SHP77 treated with DMSO at 0.1 percent for 48 hours (cell line): Measurements from ENCODE around the gene TPGS1.

Experiments used
- DNase-seq: peaks from one replicate; lab custom pipeline; 2025; lab: John Stamatoyannopoulos, UW

TPGS1 gene

DNA sequence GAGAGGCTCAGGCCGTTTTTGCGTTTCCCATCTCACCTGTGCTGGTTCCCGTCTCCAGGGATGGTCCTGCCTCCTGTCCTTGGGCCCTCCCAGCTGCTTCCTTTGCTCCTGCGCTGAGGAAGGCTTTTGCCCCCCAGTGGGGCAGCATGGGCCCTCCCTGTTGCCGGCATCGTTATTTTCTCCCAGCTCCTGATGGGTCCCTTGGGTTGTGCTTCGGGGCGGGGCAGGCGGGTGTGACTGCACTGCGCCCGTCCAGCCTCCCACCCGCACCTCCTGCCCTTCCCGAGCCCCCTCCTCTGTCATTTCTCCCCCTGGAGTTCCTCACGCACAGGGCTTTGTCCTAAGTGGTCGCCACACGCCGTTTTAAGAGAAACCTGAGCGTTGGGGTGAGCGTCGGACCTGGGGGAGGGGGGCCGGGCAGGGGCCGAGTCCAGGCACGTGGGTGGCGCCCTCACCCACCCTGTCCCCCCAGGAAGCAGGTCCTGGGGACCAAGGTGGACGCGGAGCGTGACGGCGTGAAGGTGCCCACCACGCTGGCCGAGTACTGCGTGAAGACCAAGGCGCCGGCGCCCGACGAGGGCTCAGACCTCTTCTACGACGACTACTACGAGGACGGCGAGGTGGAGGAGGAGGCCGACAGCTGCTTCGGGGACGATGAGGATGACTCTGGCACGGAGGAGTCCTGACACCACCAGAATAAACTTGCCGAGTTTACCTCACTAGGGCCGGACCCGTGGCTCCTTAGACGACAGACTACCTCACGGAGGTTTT lies 33.8 kb downstream of the TPGS1 start:
- no peak for DNase-seq

DNA sequence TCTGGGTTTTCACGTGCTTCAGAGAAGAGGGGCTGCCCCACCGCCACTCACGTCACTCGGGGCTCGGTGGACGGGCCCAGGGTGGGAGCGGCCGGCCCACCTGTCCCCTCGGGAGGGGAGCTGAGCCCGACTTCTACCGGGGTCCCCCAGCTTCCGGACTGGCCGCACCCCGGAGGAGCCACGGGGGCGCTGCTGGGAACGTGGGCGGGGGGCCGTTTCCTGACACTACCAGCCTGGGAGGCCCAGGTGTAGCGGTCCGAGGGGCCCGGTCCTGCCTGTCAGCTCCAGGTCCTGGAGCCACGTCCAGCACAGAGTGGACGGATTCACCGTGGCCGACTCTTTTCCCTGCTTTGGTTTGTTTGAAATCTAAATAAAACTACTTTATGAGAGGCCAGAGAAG lies 34.4 kb downstream of the TPGS1 start:
- no peak for DNase-seq

DNA sequence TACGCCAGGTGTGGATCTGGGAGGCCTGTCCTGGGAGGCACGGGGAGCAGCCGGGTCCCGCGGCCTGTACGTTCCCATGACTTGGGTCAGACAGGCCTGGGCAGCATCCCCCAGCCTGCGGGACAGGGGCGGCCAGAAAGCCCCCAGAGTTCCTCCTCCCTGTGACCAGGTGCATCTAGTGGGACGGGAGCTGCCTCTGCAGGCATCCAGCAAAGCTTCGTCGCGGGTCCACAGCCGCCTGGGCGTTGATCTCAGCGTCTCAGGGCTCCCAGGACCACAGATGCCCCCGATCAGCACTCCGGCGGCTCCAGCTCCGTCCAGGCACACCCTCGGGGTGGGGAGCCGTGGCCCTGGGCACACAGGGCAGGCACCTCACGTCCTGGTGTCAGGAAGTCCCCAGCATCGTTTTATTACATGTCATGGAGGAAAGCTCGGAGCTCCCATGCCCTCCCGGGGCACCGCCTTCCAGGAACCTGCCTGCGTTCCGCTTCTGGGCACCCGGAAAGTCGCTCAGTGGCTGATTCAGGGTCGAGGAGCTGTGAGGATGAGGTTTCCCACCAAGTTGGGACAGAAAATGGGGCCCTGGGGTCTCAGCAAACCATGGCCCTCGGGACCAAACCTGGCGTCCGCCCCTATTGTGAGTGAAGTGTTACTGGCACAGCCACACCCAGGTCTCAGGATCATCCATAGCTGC lies 35.0 kb downstream of the TPGS1 start:
- DNase-seq = no peak

DNA sequence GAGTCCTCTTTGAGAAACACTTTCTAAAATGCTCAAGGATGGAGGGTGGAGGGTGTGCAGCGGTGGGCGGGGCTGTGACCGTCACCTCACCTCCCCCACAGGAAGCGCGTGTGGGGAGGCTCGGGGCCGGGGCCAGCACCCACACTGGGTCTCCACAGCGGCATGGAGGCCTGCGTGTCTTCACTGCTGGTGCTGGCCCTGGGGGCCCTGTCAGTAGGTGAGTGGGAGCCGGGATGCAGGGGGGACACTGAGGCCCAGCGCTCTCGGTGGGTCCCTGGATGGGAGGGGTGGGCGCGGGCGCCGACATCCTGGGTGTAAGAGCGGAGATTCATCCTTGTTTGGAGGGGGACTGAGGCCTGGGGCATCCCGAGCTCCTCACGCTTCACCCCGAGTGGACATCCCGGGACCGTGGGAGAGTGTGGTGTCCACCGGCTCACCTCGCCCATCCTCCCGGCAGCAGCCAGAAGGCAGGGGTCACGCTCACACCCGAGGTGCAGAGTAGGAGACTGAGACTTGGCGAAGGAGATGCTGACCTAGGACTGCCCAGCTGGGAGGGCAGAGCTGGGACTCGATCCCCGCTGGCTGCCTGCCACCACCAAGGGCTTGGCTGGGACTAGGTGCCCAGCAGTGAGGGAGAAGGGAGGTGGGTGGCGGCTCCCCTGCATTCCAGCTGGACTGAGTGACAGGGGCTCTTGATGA lies 36.8 kb downstream of the TPGS1 start, which contains the start of gene GZMM:
GZMM (plus strand) TSS at position 144 of the 699 bp plus-strand sequence; CDS start at position 163, 19 bp downstream.
- DNase-seq = no peak

DNA sequence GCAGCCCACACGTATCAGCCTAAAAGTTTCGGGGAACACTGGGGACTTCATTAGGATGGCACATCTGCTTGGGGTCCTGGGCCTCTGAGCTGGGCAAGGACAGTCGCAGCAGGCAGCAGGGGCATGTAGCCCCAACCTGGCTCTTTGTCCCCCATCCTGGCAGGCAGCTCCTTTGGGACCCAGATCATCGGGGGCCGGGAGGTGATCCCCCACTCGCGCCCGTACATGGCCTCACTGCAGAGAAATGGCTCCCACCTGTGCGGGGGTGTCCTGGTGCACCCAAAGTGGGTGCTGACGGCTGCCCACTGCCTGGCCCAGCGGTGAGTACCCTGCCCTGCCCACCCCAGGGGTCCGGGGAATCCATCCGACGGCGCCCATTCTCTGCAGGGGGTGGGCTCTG lies 39.8 kb downstream of the TPGS1 start:
- no peak for DNase-seq

DNA sequence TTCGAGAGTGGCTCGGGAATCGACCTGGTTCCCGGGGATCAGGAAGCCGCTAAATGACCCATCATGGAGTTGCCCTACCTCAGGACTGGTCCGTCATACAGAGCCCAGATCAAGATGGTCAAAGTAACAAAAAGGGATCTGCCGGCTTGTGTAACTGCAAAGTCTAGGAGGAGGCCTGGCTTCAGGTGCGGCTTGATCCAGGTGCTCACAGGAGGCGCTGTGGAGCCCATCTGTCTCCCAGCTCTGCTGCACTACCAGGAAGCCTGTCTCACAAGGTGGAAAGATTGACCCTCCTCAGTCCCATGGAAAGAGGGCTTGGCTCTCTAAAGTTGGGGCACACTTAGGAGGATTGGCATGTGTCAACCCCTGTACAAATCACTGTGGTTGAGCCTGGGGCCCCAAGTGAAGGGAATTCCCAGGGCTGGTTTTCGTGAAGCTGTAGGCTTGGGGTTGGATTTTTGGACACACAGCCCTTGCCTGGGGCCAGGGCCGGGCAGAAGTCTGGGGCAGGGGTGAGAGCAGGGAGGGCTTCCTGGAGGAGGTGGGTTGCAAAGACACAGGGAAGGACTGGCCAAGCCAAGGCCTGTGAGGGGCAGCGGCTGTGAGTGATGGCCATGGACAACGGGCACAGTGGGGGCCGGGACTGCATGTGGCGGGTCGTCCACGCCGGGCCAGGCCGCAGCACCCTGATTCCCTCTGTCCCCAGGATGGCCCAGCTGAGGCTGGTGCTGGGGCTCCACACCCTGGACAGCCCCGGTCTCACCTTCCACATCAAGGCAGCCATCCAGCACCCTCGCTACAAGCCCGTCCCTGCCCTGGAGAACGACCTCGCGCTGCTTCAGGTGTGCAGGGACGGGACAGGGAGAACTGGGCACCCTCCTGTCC lies 40.8 kb downstream of the TPGS1 start:
- no peak for DNase-seq

DNA sequence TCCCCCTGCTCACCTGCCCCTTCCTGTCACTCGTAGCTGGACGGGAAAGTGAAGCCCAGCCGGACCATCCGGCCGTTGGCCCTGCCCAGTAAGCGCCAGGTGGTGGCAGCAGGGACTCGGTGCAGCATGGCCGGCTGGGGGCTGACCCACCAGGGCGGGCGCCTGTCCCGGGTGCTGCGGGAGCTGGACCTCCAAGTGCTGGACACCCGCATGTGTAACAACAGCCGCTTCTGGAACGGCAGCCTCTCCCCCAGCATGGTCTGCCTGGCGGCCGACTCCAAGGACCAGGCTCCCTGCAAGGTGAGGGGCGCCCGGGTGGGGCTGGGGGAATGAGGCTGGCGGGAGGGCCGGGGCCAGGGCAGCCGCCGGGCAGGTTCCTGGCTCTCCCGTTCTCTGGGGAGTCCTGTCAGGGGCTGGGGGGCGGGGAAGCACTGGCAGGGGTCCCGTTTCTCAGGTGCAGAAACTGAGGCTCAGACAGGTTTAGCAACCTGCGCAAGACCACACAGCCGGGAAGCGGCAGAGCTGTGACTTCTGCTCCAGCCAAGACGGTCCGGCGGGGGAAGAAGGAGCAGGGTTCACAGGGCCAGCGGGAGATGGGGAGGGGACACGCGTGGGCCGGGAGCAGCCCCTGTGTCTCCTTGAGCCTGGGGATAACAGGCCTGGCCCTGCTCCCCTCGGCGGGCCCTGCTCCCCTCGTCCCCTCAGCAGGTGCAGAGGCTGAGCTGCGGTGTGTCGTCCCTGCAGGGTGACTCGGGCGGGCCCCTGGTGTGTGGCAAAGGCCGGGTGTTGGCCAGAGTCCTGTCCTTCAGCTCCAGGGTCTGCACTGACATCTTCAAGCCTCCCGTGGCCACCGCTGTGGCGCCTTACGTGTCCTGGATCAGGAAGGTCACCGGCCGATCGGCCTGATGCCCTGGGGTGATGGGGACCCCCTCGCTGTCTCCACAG lies 41.9 kb downstream of the TPGS1 start:
- DNase-seq = no peak

DNA sequence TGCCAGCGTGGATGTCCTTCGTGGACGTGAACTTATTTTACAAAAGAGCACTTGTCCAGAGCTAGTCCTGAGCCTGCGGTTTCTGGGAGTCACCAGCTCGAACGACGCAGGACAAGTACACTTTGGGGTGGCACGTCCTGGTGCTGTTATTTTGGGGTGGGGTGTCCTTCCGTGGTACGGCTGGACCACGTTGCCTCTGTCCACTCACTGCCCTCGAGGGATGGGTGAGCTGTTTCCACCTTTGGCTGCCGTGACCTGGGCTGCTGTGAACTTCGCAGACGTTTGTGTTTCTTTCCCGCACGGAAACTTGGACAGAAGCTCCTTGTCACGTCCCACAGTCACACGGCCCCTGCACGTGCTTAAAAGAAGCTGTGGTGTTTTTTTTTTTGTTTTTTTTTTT lies 47.5 kb downstream of the TPGS1 start:
- DNase-seq = no peak

DNA sequence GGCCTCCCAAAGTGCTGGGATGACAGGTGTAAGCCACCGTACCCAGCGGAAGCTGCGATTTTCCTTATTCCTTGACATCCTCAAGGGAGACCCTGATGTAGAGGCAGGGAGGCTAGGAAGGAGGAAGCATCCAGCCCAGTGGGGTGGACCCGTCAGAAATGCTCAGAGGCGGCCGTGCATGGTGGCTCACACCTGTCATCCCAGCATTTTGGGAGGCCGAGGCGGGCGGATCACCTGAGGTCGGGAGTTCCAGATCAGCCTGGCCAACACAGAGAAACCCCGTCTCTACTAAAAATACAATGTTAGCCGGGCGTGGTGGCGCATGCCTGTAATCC lies 48.1 kb downstream of the TPGS1 start:
- DNase-seq = no peak

DNA sequence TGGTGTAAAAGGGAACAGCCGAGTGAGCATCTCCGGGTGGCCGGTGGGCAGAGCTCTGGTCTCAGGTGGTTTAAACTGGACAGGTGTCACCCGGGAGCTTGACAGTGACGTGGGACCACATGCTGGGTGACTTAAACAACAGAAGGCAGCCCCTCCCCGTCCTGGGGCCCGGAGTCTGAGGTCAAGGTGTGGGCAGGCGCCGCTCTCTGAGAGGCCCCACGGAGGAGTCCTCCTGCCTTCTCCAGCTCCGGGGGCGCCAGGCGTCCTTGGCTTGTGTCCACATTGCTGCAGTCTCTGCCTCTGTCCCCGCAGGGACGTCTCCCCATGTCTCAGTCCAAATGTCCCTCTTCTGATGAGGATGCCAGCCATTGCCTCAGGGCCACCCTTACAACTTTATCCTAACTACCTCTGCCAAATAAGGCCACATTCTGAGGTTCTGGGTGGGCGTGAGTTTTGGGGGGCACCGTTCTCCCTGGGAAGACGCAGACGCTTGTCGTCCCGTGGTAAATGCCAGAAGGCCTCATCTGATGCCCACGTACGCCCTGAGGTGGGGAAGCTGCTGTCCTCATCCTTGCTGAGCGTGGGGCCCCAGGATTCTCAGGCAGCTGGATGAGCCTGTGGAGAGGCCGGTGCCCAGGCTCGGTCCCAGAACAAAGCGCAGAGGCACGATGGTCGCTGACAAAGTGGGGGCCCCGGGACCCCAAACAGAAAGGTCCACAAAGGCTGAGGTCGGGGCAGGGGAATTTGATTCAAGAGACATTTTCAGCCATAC lies 49.5 kb downstream of the TPGS1 start:
- DNase-seq = no peak

DNA sequence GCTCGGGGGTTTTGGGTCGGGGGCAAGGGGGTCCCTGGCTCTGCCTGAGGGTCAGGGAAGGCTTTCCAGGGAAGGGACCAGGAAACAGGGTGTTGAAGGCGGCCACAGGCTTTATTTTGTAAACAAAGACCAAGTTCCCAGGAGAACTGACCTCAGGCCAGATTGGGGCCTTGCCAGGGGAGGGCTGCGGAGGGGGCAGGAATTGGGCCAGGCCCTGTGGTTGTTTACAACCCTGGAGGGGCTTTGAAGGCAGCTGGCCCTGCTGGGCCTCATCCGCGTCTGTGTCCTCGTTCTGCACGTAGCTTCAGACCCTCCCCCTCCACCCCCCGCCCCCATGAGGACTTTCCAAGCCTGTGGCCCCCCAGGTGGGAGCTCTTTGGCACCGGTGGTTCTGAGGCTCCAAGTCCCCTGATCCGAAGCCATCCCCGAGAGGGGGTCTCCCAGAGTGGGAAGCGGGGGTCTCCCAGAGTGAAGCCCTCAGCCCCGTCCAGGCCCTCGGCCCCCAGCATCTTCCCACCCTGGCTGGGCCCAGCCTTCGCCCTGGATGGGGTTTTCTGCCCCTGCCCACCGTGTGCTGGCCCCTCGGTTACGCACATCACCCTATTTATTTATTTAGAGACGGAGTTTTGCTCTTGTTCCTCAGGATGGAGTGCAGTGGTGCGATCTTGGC lies 51.6 kb downstream of the TPGS1 start:
- DNase-seq = no peak

DNA sequence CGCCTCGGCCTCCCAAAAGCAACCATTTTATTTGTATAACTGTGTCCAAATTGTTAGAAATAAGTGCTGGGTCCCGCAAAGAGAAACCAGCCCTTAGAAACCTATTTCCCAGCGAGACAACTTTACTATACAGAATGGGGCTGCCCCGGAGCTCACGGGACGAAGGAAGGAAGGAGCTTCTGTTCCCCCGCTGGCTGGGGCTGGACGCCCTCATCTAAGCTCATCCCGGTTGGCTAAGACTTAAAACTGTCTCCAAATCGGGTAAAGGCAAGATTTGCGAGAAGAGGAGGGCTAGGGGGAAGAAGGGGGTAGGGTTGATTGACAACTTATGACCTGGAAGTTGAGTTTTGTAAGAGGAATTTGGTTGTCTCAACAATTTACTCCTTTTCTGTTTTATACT lies 52.8 kb downstream of the TPGS1 start:
- no peak for DNase-seq

DNA sequence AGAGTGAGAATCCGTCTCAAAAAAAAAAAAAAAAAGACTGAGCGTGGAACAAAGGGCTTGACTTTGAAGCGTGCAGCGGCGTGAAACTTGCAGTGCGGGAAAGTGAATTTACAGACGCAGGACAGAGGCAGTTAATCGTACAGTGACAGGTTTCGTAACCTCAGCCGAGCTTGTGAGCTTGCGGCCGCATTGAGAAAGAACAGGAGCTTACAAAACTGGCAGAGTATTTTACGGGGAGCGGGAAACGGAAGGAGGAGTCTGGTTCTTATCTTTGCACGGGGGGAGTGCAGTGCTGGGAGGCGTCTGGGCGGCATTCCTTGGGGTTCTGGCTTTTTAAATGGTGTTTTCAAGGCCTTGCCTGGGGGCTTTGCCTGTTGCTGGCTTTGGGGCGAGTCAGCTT lies 59.1 kb downstream of the TPGS1 start:
- DNase-seq = no peak

DNA sequence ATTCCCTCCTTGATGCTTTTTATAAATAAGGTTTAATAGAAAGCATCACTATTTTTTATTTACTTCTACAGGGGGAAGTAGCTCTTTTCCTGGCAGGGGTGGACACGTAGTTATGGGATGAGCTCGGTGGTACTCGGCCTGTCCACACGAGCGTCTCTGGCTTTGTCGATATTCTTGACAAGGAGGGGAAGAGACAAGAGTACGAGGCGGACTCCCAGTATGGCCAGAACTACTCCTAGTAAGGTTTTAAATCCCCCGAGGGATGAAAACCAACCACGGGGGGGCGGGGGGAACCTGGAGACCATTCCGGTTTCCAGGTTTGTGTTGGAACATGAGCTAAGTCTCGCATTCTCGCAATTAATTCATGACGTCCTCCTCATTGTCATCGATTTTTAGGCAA lies 59.5 kb downstream of the TPGS1 start:
- DNase-seq = no peak

DNA sequence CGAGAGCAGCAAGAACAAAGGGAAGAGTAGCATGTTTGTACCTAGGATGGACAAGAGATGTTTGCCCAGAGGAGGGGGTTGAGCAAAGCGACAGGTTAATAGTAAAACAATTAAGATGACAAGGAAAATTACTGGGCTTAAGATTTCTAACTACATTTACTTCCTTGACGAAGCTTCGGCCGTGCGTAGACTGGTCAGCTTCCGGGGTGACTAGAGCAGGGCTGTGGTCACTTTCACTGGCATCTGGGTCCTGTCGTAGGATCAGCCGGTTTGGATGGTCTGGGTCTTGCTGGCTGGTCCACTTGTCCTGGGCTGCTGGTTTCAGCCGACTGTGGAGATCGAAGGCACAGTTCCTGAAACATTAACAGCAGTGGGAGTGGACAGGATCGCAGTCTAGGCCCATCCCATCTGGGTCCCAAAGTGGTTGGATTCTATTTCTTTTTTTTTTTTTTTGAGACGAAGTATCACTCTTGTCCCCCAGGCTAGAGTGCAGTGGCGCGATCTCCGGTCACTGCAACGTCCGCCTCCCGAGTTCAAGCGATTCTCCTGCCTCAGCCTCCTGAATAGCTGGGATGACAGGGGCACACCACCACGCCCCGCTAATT lies 60.1 kb downstream of the TPGS1 start:
- DNase-seq = no peak
